Measurements from ENCODE around the gene RB1. TPM values are rescaled to one million over a fixed set of nuclear protein-coding genes. Genes with fewer than 3 reads are reported as not detected.

The RB1 gene
- total RNA-seq, 1 donor from 2014 or later, result 36.2 TPM

DNA sequence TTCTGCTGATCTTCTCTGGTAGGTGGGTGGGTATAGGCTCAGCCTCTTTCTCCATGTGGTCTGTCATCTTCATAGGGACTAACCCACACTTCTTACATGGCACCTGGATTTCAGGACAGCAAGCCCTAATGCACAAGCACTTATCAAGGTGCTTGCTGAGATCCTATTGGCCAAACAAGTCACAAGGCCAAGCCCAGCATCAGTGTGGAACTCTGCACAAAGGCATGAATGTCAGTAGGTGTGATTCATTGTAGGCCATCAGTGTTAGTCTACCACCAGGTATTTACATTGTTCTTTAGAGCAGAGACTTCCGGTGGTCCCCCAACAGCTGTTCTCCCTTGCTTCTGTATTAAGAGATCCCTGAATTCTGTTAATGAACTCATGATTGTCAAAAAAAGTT, 8.3 kb upstream of the RB1 start:
- Mint-ChIP-seq H3K36me3 (ENCODE audit: low read depth, unreplicated experiment) (no peaks in the 10 kb centered on the region), H3K27ac (ENCODE audit: unreplicated experiment) (no peak overlapping the region), H3K9me3 (ENCODE audit: unreplicated experiment) (no peaks in the 10 kb centered on the region), H3K4me3 (ENCODE audit: unreplicated experiment) (no peak overlapping the region), H3K4me1 (ENCODE audit: unreplicated experiment) (peaks cover 6% of the 10 kb centered on the region), H3K27me3 (ENCODE audit: unreplicated experiment) (no peaks in the 10 kb centered on the region)
- no peak for DNase-seq (ENCODE audit: low spot score)
- TF ChIP-seq, protein P1, sequence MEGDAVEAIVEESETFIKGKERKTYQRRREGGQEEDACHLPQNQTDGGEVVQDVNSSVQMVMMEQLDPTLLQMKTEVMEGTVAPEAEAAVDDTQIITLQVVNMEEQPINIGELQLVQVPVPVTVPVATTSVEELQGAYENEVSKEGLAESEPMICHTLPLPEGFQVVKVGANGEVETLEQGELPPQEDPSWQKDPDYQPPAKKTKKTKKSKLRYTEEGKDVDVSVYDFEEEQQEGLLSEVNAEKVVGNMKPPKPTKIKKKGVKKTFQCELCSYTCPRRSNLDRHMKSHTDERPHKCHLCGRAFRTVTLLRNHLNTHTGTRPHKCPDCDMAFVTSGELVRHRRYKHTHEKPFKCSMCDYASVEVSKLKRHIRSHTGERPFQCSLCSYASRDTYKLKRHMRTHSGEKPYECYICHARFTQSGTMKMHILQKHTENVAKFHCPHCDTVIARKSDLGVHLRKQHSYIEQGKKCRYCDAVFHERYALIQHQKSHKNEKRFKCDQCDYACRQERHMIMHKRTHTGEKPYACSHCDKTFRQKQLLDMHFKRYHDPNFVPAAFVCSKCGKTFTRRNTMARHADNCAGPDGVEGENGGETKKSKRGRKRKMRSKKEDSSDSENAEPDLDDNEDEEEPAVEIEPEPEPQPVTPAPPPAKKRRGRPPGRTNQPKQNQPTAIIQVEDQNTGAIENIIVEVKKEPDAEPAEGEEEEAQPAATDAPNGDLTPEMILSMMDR (IDR thresholded peaks at IDR 0.05; ENCODE audit: unreplicated experiment), result no peak

- H3K27me3 Mint-ChIP-seq (ENCODE audit: unreplicated experiment), result no peaks in the 10 kb centered on the region
- TF ChIP-seq, protein P1 (IDR thresholded peaks at IDR 0.05; ENCODE audit: unreplicated experiment), result no peak
- DNase-seq (ENCODE audit: low spot score), result no peak
- H3K4me3 Mint-ChIP-seq (ENCODE audit: unreplicated experiment), result no peak overlapping the region
- peaks cover 6% of the 10 kb centered on the region for H3K4me1 Mint-ChIP-seq (ENCODE audit: unreplicated experiment)
- no peak overlapping the region for H3K27ac Mint-ChIP-seq (ENCODE audit: unreplicated experiment)
- H3K36me3 Mint-ChIP-seq (ENCODE audit: low read depth, unreplicated experiment), result no peaks in the 10 kb centered on the region
- no peaks in the 10 kb centered on the region for H3K9me3 Mint-ChIP-seq (ENCODE audit: unreplicated experiment)
Observed at GRCh38 chr13:48296528-48296927, 7.0 kb upstream of the RB1 start.

- Mint-ChIP-seq H3K27ac (ENCODE audit: unreplicated experiment) (no peak overlapping the region), H3K4me1 (ENCODE audit: unreplicated experiment) (peaks cover 6% of the 10 kb centered on the region), H3K9me3 (ENCODE audit: unreplicated experiment) (no peaks in the 10 kb centered on the region), H3K4me3 (ENCODE audit: unreplicated experiment) (no peak overlapping the region), H3K27me3 (ENCODE audit: unreplicated experiment) (no peaks in the 10 kb centered on the region), H3K36me3 (ENCODE audit: low read depth, unreplicated experiment) (no peaks in the 10 kb centered on the region)
- TF ChIP-seq, protein P1 (IDR thresholded peaks at IDR 0.05; ENCODE audit: unreplicated experiment), result no peak
- DNase-seq (ENCODE audit: low spot score), result no peak
Observed at GRCh38 chr13:48297131-48297786, 6.3 kb upstream of the RB1 start.

DNA sequence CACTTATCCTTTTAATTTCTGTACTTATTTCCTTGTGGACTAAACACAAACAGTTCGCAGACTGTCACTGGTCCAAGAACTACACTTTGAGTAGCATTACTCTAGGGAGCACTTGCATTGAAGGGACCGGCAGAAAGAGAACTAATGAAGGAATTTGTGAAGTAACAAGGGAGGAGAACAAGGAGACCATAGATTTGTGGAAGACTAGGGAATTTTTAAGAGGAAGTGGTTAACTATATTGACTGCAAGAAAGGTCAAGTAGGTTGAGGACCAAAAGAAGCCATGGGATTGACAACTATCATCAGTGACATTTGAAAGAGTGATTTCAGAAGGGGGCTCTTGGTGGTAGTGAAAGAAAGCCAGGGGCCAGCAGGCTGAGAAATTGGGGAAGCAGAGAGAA, 4.0 kb upstream of the RB1 start:
- H3K4me1 Mint-ChIP-seq (ENCODE audit: unreplicated experiment), result peaks cover 17% of the 10 kb centered on the region
- DNase-seq (ENCODE audit: low spot score), result no peak
- H3K27me3 Mint-ChIP-seq (ENCODE audit: unreplicated experiment), result peaks cover 11% of the 10 kb centered on the region
- TF ChIP-seq, protein P1 (IDR thresholded peaks at IDR 0.05; ENCODE audit: unreplicated experiment), result no peak
- H3K36me3 Mint-ChIP-seq (ENCODE audit: low read depth, unreplicated experiment), result peaks cover 3% of the 10 kb centered on the region
- no peak overlapping the region for H3K4me3 Mint-ChIP-seq (ENCODE audit: unreplicated experiment)
- no peaks in the 10 kb centered on the region for H3K9me3 Mint-ChIP-seq (ENCODE audit: unreplicated experiment)
- H3K27ac Mint-ChIP-seq (ENCODE audit: unreplicated experiment), result no peak overlapping the region

DNA sequence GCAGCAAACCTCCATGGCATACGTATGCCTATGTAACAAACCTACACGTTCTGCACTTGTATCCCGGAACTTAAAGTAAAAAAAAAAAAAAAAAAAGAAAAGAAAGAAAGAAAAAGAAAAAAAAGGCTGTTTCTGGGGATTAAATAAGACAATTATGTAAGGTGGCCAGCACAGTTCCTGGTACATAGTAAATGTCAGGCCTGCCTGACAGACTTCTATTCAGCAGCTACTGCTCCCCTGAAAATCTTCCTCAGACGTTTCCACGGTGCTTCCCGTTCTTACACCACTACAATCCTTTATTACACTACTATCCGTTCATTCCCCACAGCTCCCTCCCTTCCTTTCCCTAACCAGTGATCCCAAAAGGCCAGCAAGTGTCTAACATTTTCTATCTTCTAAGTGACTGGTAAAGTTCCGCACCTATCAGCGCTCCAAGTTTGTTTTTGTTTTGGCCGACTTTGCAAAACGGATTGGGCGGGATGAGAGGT, 636 bp upstream of the RB1 start:
- H3K9me3 Mint-ChIP-seq (ENCODE audit: unreplicated experiment), result no peaks in the 10 kb centered on the region

More for the DNA sequence above, 636 bp upstream of the RB1 start:
- Mint-ChIP-seq H3K4me1 (ENCODE audit: unreplicated experiment) (peaks cover 18% of the 10 kb centered on the region), H3K27ac (ENCODE audit: unreplicated experiment) (peak overlapping the region; percentile 98), H3K36me3 (ENCODE audit: low read depth, unreplicated experiment) (peaks cover 5% of the 10 kb centered on the region), H3K4me3 (ENCODE audit: unreplicated experiment) (peak overlapping the region; percentile 95), H3K27me3 (ENCODE audit: unreplicated experiment) (peaks cover 12% of the 10 kb centered on the region)
- DNase-seq (ENCODE audit: low spot score), result no peak
- TF ChIP-seq, protein P1 (IDR thresholded peaks at IDR 0.05; ENCODE audit: unreplicated experiment), result no peak

Measured in endothelial cell (in vitro differentiated cells).